ENCODE measurements around the gene NOC4L.

DNA sequence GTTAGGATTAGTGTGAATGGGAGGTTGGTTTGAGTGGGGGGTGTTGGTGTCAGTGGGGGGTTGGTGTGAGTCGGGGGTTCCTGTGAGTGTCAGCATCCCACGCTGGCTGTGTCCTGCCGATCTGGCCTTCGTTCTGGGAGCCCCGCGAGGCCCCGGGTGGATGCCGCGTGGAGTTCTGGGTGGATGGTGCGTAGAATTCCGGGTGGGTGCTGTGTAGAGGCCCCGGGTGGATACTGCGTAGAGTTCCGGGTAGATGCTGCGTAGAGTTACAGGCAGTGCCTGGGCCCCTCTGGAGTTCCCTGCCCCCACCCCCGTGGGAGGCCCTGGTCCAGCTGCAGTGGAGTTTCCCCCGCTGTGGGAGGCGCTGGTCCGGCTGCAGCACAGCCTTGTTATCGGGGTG is 8.7 kb downstream of the NOC4L start:
- TF ChIP-seq POLR2AphosphoS5 (IDR thresholded peaks at IDR 0.05) = no peak
- TF ChIP-seq, protein P1, sequence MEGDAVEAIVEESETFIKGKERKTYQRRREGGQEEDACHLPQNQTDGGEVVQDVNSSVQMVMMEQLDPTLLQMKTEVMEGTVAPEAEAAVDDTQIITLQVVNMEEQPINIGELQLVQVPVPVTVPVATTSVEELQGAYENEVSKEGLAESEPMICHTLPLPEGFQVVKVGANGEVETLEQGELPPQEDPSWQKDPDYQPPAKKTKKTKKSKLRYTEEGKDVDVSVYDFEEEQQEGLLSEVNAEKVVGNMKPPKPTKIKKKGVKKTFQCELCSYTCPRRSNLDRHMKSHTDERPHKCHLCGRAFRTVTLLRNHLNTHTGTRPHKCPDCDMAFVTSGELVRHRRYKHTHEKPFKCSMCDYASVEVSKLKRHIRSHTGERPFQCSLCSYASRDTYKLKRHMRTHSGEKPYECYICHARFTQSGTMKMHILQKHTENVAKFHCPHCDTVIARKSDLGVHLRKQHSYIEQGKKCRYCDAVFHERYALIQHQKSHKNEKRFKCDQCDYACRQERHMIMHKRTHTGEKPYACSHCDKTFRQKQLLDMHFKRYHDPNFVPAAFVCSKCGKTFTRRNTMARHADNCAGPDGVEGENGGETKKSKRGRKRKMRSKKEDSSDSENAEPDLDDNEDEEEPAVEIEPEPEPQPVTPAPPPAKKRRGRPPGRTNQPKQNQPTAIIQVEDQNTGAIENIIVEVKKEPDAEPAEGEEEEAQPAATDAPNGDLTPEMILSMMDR (IDR thresholded peaks at IDR 0.05) = no peak
